Skeletal muscle tissue (tissue), 4 donors: ENCODE results near the gene CPNE5. TPM values are rescaled to one million over a fixed set of nuclear protein-coding genes. Genes with fewer than 3 reads are reported as not detected.
A peak's percentile ranks its signal among the peaks of the same experiment; 100 is the strongest.

Experiments used
- H3K27ac ChIP-seq: one replicate; pipeline ENCODE4 v1.7.0; 2013; ENCODE audit warnings: mild to moderate bottlenecking, low read depth, low read length, inconsistent platforms
- H3K27me3 ChIP-seq, 3 donors: one replicate each; pipeline ENCODE4 v1.7.0; 2013; ENCODE audit warnings: low read length in 3 of 3; ENCODE audit not compliant: control insufficient read depth in 3 of 3, insufficient read depth in 3 of 3
- H3K36me3 ChIP-seq, 3 donors: one replicate each; pipeline ENCODE4 v1.7.0; 2013; ENCODE audit warnings: low read length in 3 of 3; ENCODE audit not compliant: control insufficient read depth in 3 of 3, insufficient read depth in 3 of 3
- H3K4me1 ChIP-seq, 3 donors: one replicate each; pipeline ENCODE4 v1.7.0; 2013; ENCODE audit warnings: low read length in 3 of 3, mild to moderate bottlenecking in 3 of 3; ENCODE audit not compliant: control insufficient read depth in 3 of 3, insufficient read depth in 3 of 3
- H3K4me3 ChIP-seq, 3 donors: one replicate each; pipeline ENCODE4 v1.7.0; 2013; ENCODE audit warnings: low read length in 3 of 3
- H3K9ac ChIP-seq, 3 donors: one replicate each; pipeline ENCODE4 v1.7.0; 2013; ENCODE audit warnings: low read length in 3 of 3, mild to moderate bottlenecking in 3 of 3, moderate library complexity in 2 of 3, low read depth in 1 of 3
- H3K9me3 ChIP-seq, 3 donors: one replicate each; pipeline ENCODE4 v1.7.0; 2013; ENCODE audit warnings: low read length in 3 of 3; ENCODE audit not compliant: control insufficient read depth in 3 of 3
- total RNA-seq: library from RNA; depleted of rRNA; stranded (reverse); fragments of >200 nt; gene quantifications from one replicate; pipeline ENCODE4 v1.2.3, GENCODE V29; 2014
- donor health status: Osteomylitis.

The CPNE5 gene
- total RNA-seq, 1 donor from 2014 or later = 6.3 TPM

DNA sequence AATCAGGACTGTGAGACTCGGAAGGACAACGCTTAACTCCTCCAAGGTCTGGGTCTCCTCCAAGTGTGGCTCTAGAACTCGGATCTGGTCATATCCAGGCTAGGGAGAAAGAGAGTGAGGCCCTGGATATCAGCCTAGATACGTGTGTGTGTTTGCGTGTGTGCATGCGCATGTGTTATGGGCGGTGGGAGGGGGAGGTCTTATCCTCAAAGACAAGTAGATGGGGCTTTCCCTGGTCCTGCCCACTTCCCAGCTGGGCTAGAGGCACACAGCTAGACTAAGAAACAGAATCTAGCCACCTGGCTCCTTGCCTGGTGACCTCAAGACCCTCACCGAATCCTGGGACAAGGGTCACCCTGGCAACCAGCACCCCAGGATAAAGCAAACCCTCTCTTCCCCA, 13.2 kb downstream of the CPNE5 start:
- no peaks in the 10 kb centered on the region for H3K27me3 ChIP-seq
- no peak overlapping the region for H3K27ac ChIP-seq
- H3K9ac ChIP-seq = no peak overlapping the region
- no peaks in the 10 kb centered on the region for H3K9me3 ChIP-seq
- peaks cover 35 to 72% (median 58%) of the 10 kb centered on the region in 3 donors for H3K4me1 ChIP-seq
- H3K36me3 ChIP-seq = no peaks in the 10 kb centered on the region
- no peak overlapping the region for H3K4me3 ChIP-seq

DNA sequence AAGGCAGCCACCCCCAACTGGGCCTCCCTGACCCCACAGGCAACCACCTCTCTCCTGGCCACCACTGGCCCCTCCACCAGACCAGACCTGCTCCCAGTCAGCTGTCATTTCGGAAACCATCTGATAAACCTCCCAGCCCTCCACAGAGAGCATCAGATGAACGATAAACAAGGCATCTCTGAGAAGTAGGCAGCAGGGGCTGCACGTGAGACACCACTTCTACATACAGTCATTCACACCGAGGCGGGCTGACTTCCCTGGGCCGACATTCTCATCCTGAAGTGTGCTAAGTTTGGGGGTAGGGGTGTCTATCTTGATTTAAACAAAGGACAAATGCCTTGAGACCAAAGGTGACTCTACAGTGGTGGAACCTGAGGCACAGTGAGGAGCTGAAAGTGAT, 13.8 kb downstream of the CPNE5 start:
- no peak overlapping the region for H3K9ac ChIP-seq

DNA sequence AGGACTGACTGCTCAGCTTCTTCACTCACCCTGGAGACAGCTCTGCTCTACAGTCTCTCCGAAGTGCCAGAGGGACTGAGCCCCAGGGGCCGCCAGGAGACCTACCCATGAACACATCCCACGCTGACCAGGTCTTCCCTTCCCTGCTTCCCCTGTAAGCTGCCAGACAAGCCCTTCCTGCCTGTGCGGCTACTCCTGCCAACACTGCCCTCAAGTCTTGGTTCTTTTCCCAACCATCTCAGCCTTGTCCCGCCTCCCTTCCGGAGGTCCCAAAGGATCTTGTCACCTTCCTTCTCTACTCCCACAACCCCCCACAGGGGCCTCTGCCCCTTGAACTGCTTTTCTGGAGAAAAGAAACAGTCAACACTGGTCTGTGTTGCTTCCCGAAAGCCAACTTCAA, 15.0 kb downstream of the CPNE5 start:
- Histone ChIP-seq H3K9ac (no peak overlapping the region), H3K27ac (peak overlapping the region; percentile 77), H3K27me3 (no peaks in the 10 kb centered on the region), H3K4me3 (no peak overlapping the region), H3K36me3 (no peaks in the 10 kb centered on the region), H3K4me1 (peaks cover 23 to 59% (median 46%) of the 10 kb centered on the region in 3 donors), H3K9me3 (no peaks in the 10 kb centered on the region)

More for the DNA sequence above, 13.8 kb downstream of the CPNE5 start:
- peaks cover 32 to 68% (median 55%) of the 10 kb centered on the region in 3 donors for H3K4me1 ChIP-seq
- no peak overlapping the region for H3K4me3 ChIP-seq
- H3K9me3 ChIP-seq = no peaks in the 10 kb centered on the region
- no peaks in the 10 kb centered on the region for H3K36me3 ChIP-seq
- H3K27me3 ChIP-seq = no peaks in the 10 kb centered on the region
- peak overlapping the region; percentile 77 for H3K27ac ChIP-seq

DNA sequence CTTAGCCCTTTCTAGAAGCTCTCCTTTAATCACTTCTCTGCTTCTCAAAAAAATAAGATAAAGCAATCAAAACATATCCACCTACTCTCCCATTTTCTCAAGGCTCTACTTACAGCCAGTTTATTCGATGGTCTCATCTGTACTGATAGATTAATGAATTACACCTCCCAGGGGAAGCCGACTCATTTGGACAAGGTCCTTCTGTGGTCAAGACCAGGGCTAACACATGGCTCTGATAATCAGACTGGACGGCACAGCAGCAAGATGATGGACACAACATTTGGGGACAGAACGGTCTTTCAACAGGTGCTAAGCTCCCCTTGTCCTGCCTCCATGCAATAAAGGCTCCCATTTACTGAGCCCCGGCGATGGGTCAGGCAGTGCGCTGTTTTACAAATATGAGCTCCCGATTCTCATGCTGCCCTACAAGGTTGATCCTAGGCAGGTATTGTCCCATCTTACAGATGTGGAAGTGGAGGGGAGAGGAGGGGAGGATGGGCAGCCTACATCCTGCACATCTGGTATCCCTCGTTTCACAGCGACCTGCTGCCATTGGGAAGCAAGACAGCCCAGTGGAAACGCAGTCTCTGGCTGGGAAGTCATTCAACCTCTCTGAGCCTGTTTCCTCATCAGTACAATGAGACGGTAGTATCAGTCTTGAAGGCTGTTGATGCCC, 15.7 kb downstream of the CPNE5 start:
- H3K4me1 ChIP-seq = peaks cover 23 to 59% (median 46%) of the 10 kb centered on the region in 3 donors
- H3K9ac ChIP-seq = no peak overlapping the region

DNA sequence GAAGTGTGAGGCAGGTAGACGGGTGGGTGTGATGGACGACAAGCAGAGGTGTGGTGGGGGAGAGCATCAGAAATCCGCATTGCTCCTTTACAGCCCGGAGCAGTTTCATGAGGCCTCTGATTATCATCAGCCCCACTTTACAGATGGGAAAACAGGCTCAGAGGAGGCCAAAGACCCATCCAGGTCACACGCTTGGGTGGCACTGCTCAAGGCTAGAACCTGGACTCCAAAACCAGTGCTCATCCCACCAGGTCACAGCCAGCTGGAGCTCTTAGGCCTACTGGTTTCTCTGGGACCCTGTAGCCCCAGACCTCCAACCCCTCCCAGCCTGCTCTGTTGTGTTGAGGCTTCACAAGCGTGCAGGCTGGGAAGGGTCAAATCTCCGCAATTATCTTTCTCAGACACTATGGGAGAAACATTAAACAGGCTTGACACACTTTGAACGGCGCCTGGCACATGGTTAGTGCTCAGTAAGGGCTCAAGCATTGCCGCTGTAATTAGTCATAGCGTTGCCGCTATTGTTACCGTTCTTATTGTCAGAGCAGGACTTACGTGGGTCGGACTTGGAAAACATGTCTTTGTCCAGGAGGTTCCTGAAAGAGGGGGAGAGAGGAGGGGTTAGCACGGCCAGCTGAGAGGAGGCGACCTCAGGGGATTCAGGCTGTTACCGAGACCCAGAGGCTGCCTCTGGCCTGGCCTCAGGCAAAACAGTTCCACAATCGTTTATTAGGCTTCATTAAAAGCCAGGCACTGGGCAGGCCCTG, 16.6 kb downstream of the CPNE5 start:
- H3K4me1 ChIP-seq = peaks cover 17 to 52% (median 46%) of the 10 kb centered on the region in 3 donors
- H3K4me3 ChIP-seq = no peak overlapping the region
- H3K9ac ChIP-seq = peak overlapping the region in 2 of 3 donors; percentile 32 to 33
- H3K9me3 ChIP-seq = no peaks in the 10 kb centered on the region
- no peaks in the 10 kb centered on the region for H3K27me3 ChIP-seq
- no peaks in the 10 kb centered on the region for H3K36me3 ChIP-seq
- peak overlapping the region; percentile 77 for H3K27ac ChIP-seq

More for the DNA sequence above, 15.7 kb downstream of the CPNE5 start:
- Histone ChIP-seq H3K27me3 (no peaks in the 10 kb centered on the region), H3K27ac (peak overlapping the region; percentile 77), H3K36me3 (no peaks in the 10 kb centered on the region), H3K4me3 (no peak overlapping the region), H3K9me3 (no peaks in the 10 kb centered on the region)

DNA sequence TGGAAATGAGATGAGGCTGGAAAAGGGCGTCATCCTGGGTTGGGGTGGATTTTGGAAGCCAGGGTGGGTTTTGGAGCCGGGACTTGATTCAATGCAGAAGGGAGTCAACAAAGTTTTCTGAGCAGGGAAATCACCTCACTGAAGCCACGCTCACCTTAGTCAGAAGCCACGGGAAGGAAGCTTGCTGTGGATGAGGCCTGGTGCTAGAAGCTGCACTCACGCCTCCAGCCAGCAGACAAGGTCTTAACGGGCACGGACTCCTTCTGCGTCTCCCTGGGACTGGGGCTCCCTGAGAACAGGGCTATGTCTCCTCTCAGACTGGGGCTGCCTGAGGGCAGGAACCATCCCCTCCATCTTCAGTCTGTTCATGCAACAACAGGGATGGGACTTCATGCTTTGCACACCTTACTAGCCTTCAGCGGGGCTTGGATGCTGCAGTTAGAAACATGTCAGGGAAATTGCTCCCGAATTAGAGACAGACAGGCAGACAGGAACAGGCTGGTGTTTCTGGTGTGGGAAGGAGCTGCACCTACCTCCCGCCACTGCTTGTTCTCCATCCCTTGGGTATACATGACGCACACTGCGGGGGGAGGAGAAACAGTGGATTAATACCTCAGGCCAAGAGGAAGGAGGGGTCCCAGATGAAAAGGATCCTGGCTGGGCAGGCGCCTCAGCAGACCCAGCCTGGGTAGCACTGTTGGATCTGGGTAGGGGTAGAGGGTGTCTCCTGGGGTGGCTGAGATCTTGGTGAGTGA, 17.5 kb downstream of the CPNE5 start:
- no peak overlapping the region for H3K9ac ChIP-seq
- no peak overlapping the region for H3K4me3 ChIP-seq
- H3K27ac ChIP-seq = peak overlapping the region; percentile 77
- peaks cover 11 to 43% (median 38%) of the 10 kb centered on the region in 3 donors for H3K4me1 ChIP-seq
- H3K36me3 ChIP-seq = no peaks in the 10 kb centered on the region
- no peaks in the 10 kb centered on the region for H3K9me3 ChIP-seq
- H3K27me3 ChIP-seq = no peaks in the 10 kb centered on the region

DNA sequence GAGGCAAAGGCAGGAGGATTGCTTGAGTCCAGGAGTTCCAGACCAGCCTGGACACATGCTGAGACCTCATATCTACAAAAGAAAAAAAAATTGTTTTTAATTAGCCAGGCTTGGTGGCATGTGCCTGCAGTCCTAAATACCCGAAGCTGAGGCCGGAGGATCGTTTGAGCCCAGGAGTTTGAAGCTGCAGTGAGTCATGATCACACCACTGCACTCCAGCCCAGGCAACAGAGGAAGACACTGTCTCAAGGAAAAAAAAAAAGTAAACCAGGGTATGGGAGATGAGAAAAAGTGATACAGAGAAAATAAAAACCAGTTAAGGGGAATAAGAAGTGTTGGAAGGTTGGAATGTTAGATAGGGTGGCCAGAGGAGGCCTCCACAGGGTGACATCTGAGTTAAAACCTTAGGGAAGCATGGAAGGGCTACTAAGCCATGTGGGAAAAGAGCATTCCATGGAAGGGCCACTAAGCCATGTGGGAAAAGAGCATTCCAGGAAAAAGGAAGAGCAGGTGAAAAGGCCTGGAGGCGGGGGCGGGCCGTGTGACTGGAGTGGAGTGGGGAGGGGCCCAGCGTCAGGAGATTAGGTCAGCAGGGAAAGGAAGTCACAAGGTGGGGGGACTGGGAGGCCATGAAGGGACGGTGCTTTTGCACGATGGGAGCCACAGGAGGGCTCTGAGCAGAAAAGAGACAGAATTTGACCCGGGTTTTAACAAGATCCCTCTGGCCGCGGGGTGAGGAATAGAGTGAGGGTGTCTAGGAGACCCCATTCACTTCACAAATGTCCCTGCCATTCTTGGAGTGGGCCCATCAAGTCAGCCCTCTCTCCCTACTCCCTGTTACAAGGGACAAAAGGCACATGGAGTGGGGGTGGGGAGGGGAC, 18.3 kb downstream of the CPNE5 start:
- H3K27me3 ChIP-seq = no peaks in the 10 kb centered on the region
- peak overlapping the region; percentile 51 for H3K27ac ChIP-seq
- H3K9me3 ChIP-seq = no peaks in the 10 kb centered on the region
- H3K9ac ChIP-seq = no peak overlapping the region
- no peak overlapping the region for H3K4me3 ChIP-seq
- no peaks in the 10 kb centered on the region for H3K36me3 ChIP-seq
- peaks cover 6 to 35% (median 34%) of the 10 kb centered on the region in 3 donors for H3K4me1 ChIP-seq

DNA sequence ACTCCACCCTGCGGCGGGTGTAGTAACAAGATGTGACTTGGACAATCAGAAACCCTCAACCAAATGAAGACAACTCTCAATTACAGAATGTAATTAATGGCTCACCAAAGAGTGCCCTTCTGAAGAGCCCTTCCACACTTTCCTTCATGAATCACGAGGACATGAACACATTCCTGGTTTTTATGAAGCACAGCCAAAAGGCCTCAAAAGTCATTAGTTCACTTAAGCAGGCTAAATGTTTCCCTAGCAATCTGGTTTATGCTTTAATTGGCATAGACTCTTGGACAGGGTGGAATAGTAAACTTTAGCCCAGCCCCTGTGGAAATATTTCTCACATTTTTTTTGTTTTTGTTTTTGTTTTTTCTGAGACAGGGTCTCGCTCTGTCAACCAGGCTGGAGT, 20.5 kb downstream of the CPNE5 start:
- no peaks in the 10 kb centered on the region for H3K27me3 ChIP-seq
- no peak overlapping the region for H3K27ac ChIP-seq
- H3K36me3 ChIP-seq = no peaks in the 10 kb centered on the region
- H3K4me1 ChIP-seq = peaks cover 1 to 23% (median 22%) of the 10 kb centered on the region in 3 donors
- no peaks in the 10 kb centered on the region for H3K9me3 ChIP-seq
- H3K9ac ChIP-seq = no peak overlapping the region
- H3K4me3 ChIP-seq = no peak overlapping the region

DNA sequence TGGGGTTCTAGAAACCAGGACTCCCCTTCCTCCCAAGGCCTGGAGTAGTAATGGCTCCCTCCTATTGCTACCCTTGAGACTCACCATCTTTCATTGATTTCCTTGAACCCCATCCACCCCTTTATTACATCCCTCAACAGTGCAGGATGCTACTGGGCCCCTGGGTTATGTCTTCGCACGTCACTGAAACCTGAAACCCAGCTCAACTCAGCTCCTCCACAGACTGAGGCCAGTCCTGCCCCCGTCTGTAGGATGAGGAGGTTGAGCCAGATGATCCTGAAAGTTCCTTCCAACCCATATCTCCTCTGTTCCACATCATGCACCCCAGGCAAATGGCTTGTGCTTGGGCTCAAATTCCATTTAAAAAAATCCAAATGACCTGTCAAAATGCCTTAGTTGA, 21.4 kb downstream of the CPNE5 start:
- Histone ChIP-seq H3K9me3 (no peaks in the 10 kb centered on the region), H3K36me3 (no peaks in the 10 kb centered on the region), H3K27ac (no peak overlapping the region), H3K4me1 (peaks cover 0 to 15% (median 13%) of the 10 kb centered on the region in 3 donors), H3K9ac (no peak overlapping the region), H3K27me3 (no peaks in the 10 kb centered on the region), H3K4me3 (no peak overlapping the region)
